Transverse colon (tissue), 4 donors: ENCODE data around the gene TMBIM6. TPM values are rescaled to one million over a fixed set of nuclear protein-coding genes. Genes with fewer than 3 reads are reported as not detected.
A peak's percentile ranks its signal among the peaks of the same experiment; 100 is the strongest.

Experiments used
- DNase-seq: peaks from one replicate; pipeline ENCODE4 v3.0.0-alpha.2; 2019
- H3K27ac ChIP-seq, 4 donors: fragments of 200-600 bp; sonication (generic); 2 replicates each; pipeline ENCODE4 v1.5.1; 2016 to 2018; ENCODE audit warnings: inconsistent platforms in 4 of 4
- H3K27me3 ChIP-seq: fragments of 200-600 bp; sonication (generic); 2 replicates; pipeline ENCODE4 v1.5.1; 2017; ENCODE audit warnings: inconsistent platforms
- H3K36me3 ChIP-seq, 4 donors: fragments of 200-600 bp; sonication (generic); 2 replicates each; pipeline ENCODE4 v1.5.1; 2017 to 2019; ENCODE audit warnings: inconsistent platforms in 4 of 4
- H3K4me1 ChIP-seq, 4 donors: fragments of 200-600 bp; sonication (generic); 2 replicates each; pipeline ENCODE4 v1.5.1; 2017 to 2020; ENCODE audit warnings: inconsistent platforms in 4 of 4
- H3K4me3 ChIP-seq, 4 donors: fragments of 200-600 bp; sonication (generic); 1 replicate in 1 of 4; 2 replicates in 3 of 4; pipeline versions ENCODE4 v1.5.1 to v1.6.1; 2017 to 2019; ENCODE audit warnings: inconsistent platforms in 4 of 4
- H3K9me3 ChIP-seq, 2 donors: fragments of 200-600 bp; sonication (generic); 2 replicates each; pipeline ENCODE4 v1.5.1; 2017 to 2019; ENCODE audit warnings: inconsistent platforms in 2 of 2
- CTCF ChIP-seq, 5 experiments: fragments of 200-600 bp in 3 of 5; fragments of 450-650 bp in 2 of 5; sonication (generic) in 3 of 5; IDR thresholded peaks; 1 replicate in 2 of 5; 2 replicates in 3 of 5; pipeline ENCODE4 v1.5.1; 2016 to 2017; ENCODE audit warnings: antibody characterized with exemption in 5 of 5, inconsistent platforms in 3 of 5, mild to moderate bottlenecking in 2 of 5, moderate library complexity in 1 of 5
- EP300 ChIP-seq: sonication (generic); formaldehyde crosslinking; IDR thresholded peaks from one replicate; pipeline ENCODE4 v1.6.1; 2017; ENCODE audit warnings: antibody characterized with exemption, low read depth
- POLR2A ChIP-seq: fragments of 450-650 bp; IDR thresholded peaks from one replicate; pipeline ENCODE4 v1.6.1; 2016; ENCODE audit warnings: antibody characterized with exemption, mild to moderate bottlenecking, moderate library complexity
- POLR2AphosphoS5 ChIP-seq, 3 donors: sonication (generic); formaldehyde crosslinking; IDR thresholded peaks; one replicate each; pipeline ENCODE4 v1.6.1; 2016; ENCODE audit warnings: antibody characterized with exemption in 3 of 3
- WGBS, 2 donors: methylation state at CpG; one replicate each; pipeline ENCODE4 v1.1.5; 2018; ENCODE audit warnings: low coverage in 1 of 2; 5-methylcytosine and 5-hydroxymethylcytosine counted together
- in situ Hi-C, 4 donors: fragments of 200-750 bp; cut with MboI; loops; one replicate each; pipeline versions ENCODE4 v1.15.0 to v1.15.1; 2017; ENCODE audit warnings: low sequenced_read_pairs in 3 of 4, low pct_ligation_motif_present in 1 of 4, low pct_unique_long_range_greater_than_20kb in 1 of 4
- intact Hi-C: fragments of 100-400 bp; cut with DNase I; formaldehyde crosslinking; loops from one replicate; pipeline ENCODE4 v1.15.1; 2023; ENCODE audit warnings: low total_unique reads
- total RNA-seq, 4 donors: library from RNA; depleted of rRNA; stranded (reverse); fragments of >200 nt; gene quantifications; one replicate each; pipeline ENCODE4 v1.1.0, GENCODE V29; 2016

Gene TMBIM6
- total RNA-seq, 4 donors from 2014 or later = 234 to 709 (median 558) TPM

- H3K4me3 ChIP-seq = no peak overlapping the region
- peak overlapping the region in 1 of 4 donors; percentile 9 for H3K27ac ChIP-seq
- TF ChIP-seq EP300 = no peak
- TF ChIP-seq POLR2A = no peak
- no peak for TF ChIP-seq POLR2AphosphoS5 (IDR thresholded peaks at IDR 0.05)
- no peak for TF ChIP-seq CTCF (IDR thresholded peaks at IDR 0.05)
- DNase-seq = peak; percentile 8
- H3K36me3 ChIP-seq = no peaks in the 10 kb centered on the region
- H3K27me3 ChIP-seq = peaks cover 14% of the 10 kb centered on the region
- in situ Hi-C loops (no loop called here), intact Hi-C loops (no loop called here)
- no peaks in the 10 kb centered on the region for H3K9me3 ChIP-seq
- H3K4me1 ChIP-seq = peaks cover under 1 to 45% (median 19%) of the 10 kb centered on the region in 4 donors
- WGBS, 2 donors = 60 to 80% methylated on average over 1 to 3 of the region's 3 CpGs
Observed at GRCh38 chr12:49703647-49704137, 37.7 kb upstream of the TMBIM6 start.

- H3K4me1 ChIP-seq = peaks cover 0 to 40% (median 15%) of the 10 kb centered on the region in 4 donors
- peak; percentile 30 for DNase-seq
- peak overlapping the region; percentile 86 to 94 (median 92) for H3K27ac ChIP-seq
- peaks cover 19% of the 10 kb centered on the region for H3K27me3 ChIP-seq
- intact Hi-C loops (loop anchor here (2.0 kb wide), 2 partner anchors 33 to 61 kb away; no protein-coding TSS in a partner anchor), in situ Hi-C loops (loop anchor here (5.0 kb wide), 2 partner anchors 53 to 63 kb away; no protein-coding TSS in a partner anchor)
- 69 to 74% methylated on average over 2 to 10 of the region's 10 CpGs for WGBS, 2 donors
- TF ChIP-seq CTCF (IDR thresholded peaks at IDR 0.05) (no peak), POLR2A (no peak), EP300 (no peak)
- H3K9me3 ChIP-seq = no peaks in the 10 kb centered on the region
- peak overlapping the region in 1 of 4 donors; percentile 83 for H3K4me3 ChIP-seq
- H3K36me3 ChIP-seq = no peaks in the 10 kb centered on the region
Observed at GRCh38 chr12:49705479-49706134, 35.8 kb upstream of the TMBIM6 start.

- H3K9me3 ChIP-seq = no peaks in the 10 kb centered on the region
- peaks cover 29% of the 10 kb centered on the region for H3K27me3 ChIP-seq
- H3K27ac ChIP-seq = peak overlapping the region; percentile 86 to 94 (median 92)
- H3K4me1 ChIP-seq = peaks cover 0 to 40% (median 15%) of the 10 kb centered on the region in 4 donors
- 6 to 19% methylated on average over 4 to 39 of the region's 43 CpGs for WGBS, 2 donors
- TF ChIP-seq CTCF (IDR thresholded peaks at IDR 0.05) (no peak), POLR2A (no peak), POLR2AphosphoS5 (IDR thresholded peaks at IDR 0.05) (no peak), EP300 (no peak)
- peak; percentile 18 for DNase-seq
- H3K36me3 ChIP-seq = no peaks in the 10 kb centered on the region
- H3K4me3 ChIP-seq = peak overlapping the region; percentile 78 to 83 (median 79)
- intact Hi-C loops (loop anchor here (2.0 kb wide), 2 partner anchors 34 to 62 kb away; no protein-coding TSS in a partner anchor), in situ Hi-C loops (loop anchor here (5.0 kb wide), 2 partner anchors 54 to 64 kb away; no protein-coding TSS in a partner anchor)
Observed at GRCh38 chr12:49706351-49707127, 34.8 kb upstream of the TMBIM6 start.
